Activated CD4-positive, alpha-beta T cell treated with anti-CD3 and anti-CD28 coated beads, Interleukin-2, amount 10 ng/mL, durations not matched to agents 24 days and 14 days (primary cell): ENCODE data around the gene LPAR1. TPM values are rescaled to one million over a fixed set of nuclear protein-coding genes. Genes with fewer than 3 reads are reported as not detected.

ENCODE experiments used
- DNase-seq: peaks from one replicate; pipeline ENCODE4 v3.0.0; 2022
- H3K27ac Mint-ChIP-seq: one replicate; pipeline ENCODE4 v1.8.0; 2022; ENCODE audit warnings: mild to moderate bottlenecking, mixed read lengths
- H3K27me3 Mint-ChIP-seq: one replicate; pipeline ENCODE4 v1.8.0; 2022; ENCODE audit warnings: mixed read lengths
- H3K36me3 Mint-ChIP-seq: one replicate; pipeline ENCODE4 v1.8.0; 2022; ENCODE audit warnings: low read depth, mild to moderate bottlenecking, mixed read lengths
- H3K4me1 Mint-ChIP-seq: one replicate; pipeline ENCODE4 v1.8.0; 2021; ENCODE audit warnings: mixed read lengths
- H3K4me3 Mint-ChIP-seq: one replicate; pipeline ENCODE4 v1.8.0; 2022; ENCODE audit warnings: mild to moderate bottlenecking, moderate library complexity, mixed read lengths
- H3K9me3 Mint-ChIP-seq: one replicate; pipeline ENCODE4 v1.8.0; 2021; ENCODE audit warnings: mixed read lengths
- intact Hi-C: fragments of 100-400 bp; cut with micrococcal nuclease; formaldehyde crosslinking; loops from one replicate; pipeline ENCODE4 v1.15.1; 2023
- total RNA-seq: library from RNA; stranded (reverse); gene quantifications from 2 replicates; pipeline ENCODE4 v1.2.3, GENCODE V29; 2022

The LPAR1 gene
- total RNA-seq, 1 donor from 2014 or later: not detected

- intact Hi-C loops: no loop called here
- Mint-ChIP-seq H3K27ac (no peak overlapping the region), H3K27me3 (no peaks in the 10 kb centered on the region), H3K36me3 (no peaks in the 10 kb centered on the region), H3K4me3 (no peak overlapping the region), H3K9me3 (no peaks in the 10 kb centered on the region), H3K4me1 (no peaks in the 10 kb centered on the region)
- DNase-seq: no peak
Observed at GRCh38 chr9:110895147-110895905, 142.9 kb downstream of the LPAR1 start.

- Mint-ChIP-seq H3K9me3 (no peaks in the 10 kb centered on the region), H3K4me3 (no peak overlapping the region), H3K27ac (no peak overlapping the region), H3K36me3 (no peaks in the 10 kb centered on the region), H3K4me1 (no peaks in the 10 kb centered on the region), H3K27me3 (no peaks in the 10 kb centered on the region)
- no peak for DNase-seq
- intact Hi-C loops: no loop called here
Observed at GRCh38 chr9:110894731-110895130, 143.5 kb downstream of the LPAR1 start.

GRCh38 chr9:110892689-110893088 lies 145.6 kb downstream of the LPAR1 start:
- H3K36me3 Mint-ChIP-seq: no peaks in the 10 kb centered on the region
- no peak overlapping the region for H3K4me3 Mint-ChIP-seq
- no peaks in the 10 kb centered on the region for H3K9me3 Mint-ChIP-seq
- no peaks in the 10 kb centered on the region for H3K27me3 Mint-ChIP-seq
- no peaks in the 10 kb centered on the region for H3K4me1 Mint-ChIP-seq
- DNase-seq: no peak
- intact Hi-C loops: no loop called here
- no peak overlapping the region for H3K27ac Mint-ChIP-seq

- Mint-ChIP-seq H3K27me3 (no peaks in the 10 kb centered on the region), H3K4me3 (no peak overlapping the region), H3K9me3 (no peaks in the 10 kb centered on the region), H3K27ac (no peak overlapping the region), H3K4me1 (no peaks in the 10 kb centered on the region), H3K36me3 (no peaks in the 10 kb centered on the region)
- intact Hi-C loops: no loop called here
- DNase-seq: no peak
Observed at GRCh38 chr9:110891760-110892159, 146.5 kb downstream of the LPAR1 start.

- Mint-ChIP-seq H3K4me3 (no peak overlapping the region), H3K27ac (no peak overlapping the region), H3K9me3 (no peaks in the 10 kb centered on the region), H3K4me1 (no peaks in the 10 kb centered on the region), H3K27me3 (no peaks in the 10 kb centered on the region), H3K36me3 (no peaks in the 10 kb centered on the region)
- intact Hi-C loops: no loop called here
- DNase-seq: no peak
Observed at GRCh38 chr9:110890416-110890815, 147.9 kb downstream of the LPAR1 start.

GRCh38 chr9:110887276-110887675 lies 151.0 kb downstream of the LPAR1 start:
- Mint-ChIP-seq H3K4me3 (no peak overlapping the region), H3K9me3 (no peaks in the 10 kb centered on the region), H3K36me3 (no peaks in the 10 kb centered on the region), H3K4me1 (no peaks in the 10 kb centered on the region), H3K27me3 (no peaks in the 10 kb centered on the region), H3K27ac (no peak overlapping the region)
- no peak for DNase-seq
- intact Hi-C loops: no loop called here

- Mint-ChIP-seq H3K27me3 (no peaks in the 10 kb centered on the region), H3K4me3 (no peak overlapping the region), H3K4me1 (no peaks in the 10 kb centered on the region), H3K27ac (no peak overlapping the region), H3K36me3 (no peaks in the 10 kb centered on the region), H3K9me3 (no peaks in the 10 kb centered on the region)
- no peak for DNase-seq
- intact Hi-C loops: no loop called here
Observed at GRCh38 chr9:110886832-110887231, 151.4 kb downstream of the LPAR1 start.

GRCh38 chr9:110880189-110880588 lies 158.1 kb downstream of the LPAR1 start:
- intact Hi-C loops: no loop called here
- no peak for DNase-seq
- Mint-ChIP-seq H3K27me3 (no peaks in the 10 kb centered on the region), H3K4me3 (no peak overlapping the region), H3K4me1 (no peaks in the 10 kb centered on the region), H3K36me3 (no peaks in the 10 kb centered on the region), H3K9me3 (no peaks in the 10 kb centered on the region), H3K27ac (no peak overlapping the region)

- H3K36me3 Mint-ChIP-seq: no peaks in the 10 kb centered on the region
- no peaks in the 10 kb centered on the region for H3K4me1 Mint-ChIP-seq
- intact Hi-C loops: no loop called here
- no peak overlapping the region for H3K4me3 Mint-ChIP-seq
- H3K27ac Mint-ChIP-seq: no peak overlapping the region
- no peaks in the 10 kb centered on the region for H3K27me3 Mint-ChIP-seq
- no peak for DNase-seq
- H3K9me3 Mint-ChIP-seq: no peaks in the 10 kb centered on the region
Observed at GRCh38 chr9:110877374-110877773, 160.9 kb downstream of the LPAR1 start.

- no peaks in the 10 kb centered on the region for H3K9me3 Mint-ChIP-seq
- H3K27ac Mint-ChIP-seq: no peak overlapping the region
- intact Hi-C loops: no loop called here
- no peak overlapping the region for H3K4me3 Mint-ChIP-seq
- H3K4me1 Mint-ChIP-seq: no peaks in the 10 kb centered on the region
- no peaks in the 10 kb centered on the region for H3K27me3 Mint-ChIP-seq
- H3K36me3 Mint-ChIP-seq: no peaks in the 10 kb centered on the region
- DNase-seq: no peak
Observed at GRCh38 chr9:110876929-110877328, 161.3 kb downstream of the LPAR1 start.

GRCh38 chr9:110874963-110875674 lies 163.2 kb downstream of the LPAR1 start:
- Mint-ChIP-seq H3K4me3 (no peak overlapping the region), H3K27ac (no peak overlapping the region), H3K36me3 (no peaks in the 10 kb centered on the region), H3K4me1 (peaks cover 2% of the 10 kb centered on the region), H3K9me3 (no peaks in the 10 kb centered on the region), H3K27me3 (no peaks in the 10 kb centered on the region)
- intact Hi-C loops: no loop called here
- no peak for DNase-seq

- H3K36me3 Mint-ChIP-seq: no peaks in the 10 kb centered on the region
- peaks cover 4% of the 10 kb centered on the region for H3K4me1 Mint-ChIP-seq
- no peak for DNase-seq
- no peak overlapping the region for H3K27ac Mint-ChIP-seq
- no peaks in the 10 kb centered on the region for H3K9me3 Mint-ChIP-seq
- H3K27me3 Mint-ChIP-seq: no peaks in the 10 kb centered on the region
- intact Hi-C loops: no loop called here
- no peak overlapping the region for H3K4me3 Mint-ChIP-seq
Observed at GRCh38 chr9:110872920-110873319, 165.3 kb downstream of the LPAR1 start.

GRCh38 chr9:110871736-110872135 lies 166.5 kb downstream of the LPAR1 start:
- no peaks in the 10 kb centered on the region for H3K36me3 Mint-ChIP-seq
- H3K9me3 Mint-ChIP-seq: no peaks in the 10 kb centered on the region
- peaks cover 4% of the 10 kb centered on the region for H3K4me1 Mint-ChIP-seq
- H3K4me3 Mint-ChIP-seq: no peak overlapping the region
- intact Hi-C loops: no loop called here
- no peaks in the 10 kb centered on the region for H3K27me3 Mint-ChIP-seq
- no peak for DNase-seq
- H3K27ac Mint-ChIP-seq: no peak overlapping the region

GRCh38 chr9:110869931-110870330 lies 168.3 kb downstream of the LPAR1 start:
- DNase-seq: no peak
- Mint-ChIP-seq H3K4me1 (peaks cover 4% of the 10 kb centered on the region), H3K36me3 (no peaks in the 10 kb centered on the region), H3K27ac (no peak overlapping the region), H3K27me3 (no peaks in the 10 kb centered on the region), H3K9me3 (no peaks in the 10 kb centered on the region), H3K4me3 (no peak overlapping the region)
- intact Hi-C loops: no loop called here
